Fibroblast of skin of left biceps (primary cell): ENCODE measurements around the gene RTP3.
"Not testable (repeated sequence)": the region's sequence is repeated elsewhere in the genome, so short reads cannot be mapped to it uniquely, and the experiment has no call there.

Experiments
- DNase-seq, 2 experiments: peaks; one replicate each; pipeline ENCODE4 v3.0.0-alpha.2; 2013; ENCODE audit warnings: low read depth in 2 of 2

Gene RTP3

GRCh38 chr3:46546896-46547440, 49.2 kb downstream of the RTP3 start:
- no peak for DNase-seq

GRCh38 chr3:46548611-46549010, 50.8 kb downstream of the RTP3 start:
- not testable (repeated sequence) for DNase-seq

GRCh38 chr3:46549408-46549904, 51.7 kb downstream of the RTP3 start:
- no peak for DNase-seq

- DNase-seq = no peak
These were observed 52.2 kb downstream of the RTP3 start for GRCh38 chr3:46549989-46550388.
